Measurements from ENCODE around the gene EPHA3.

DNA sequence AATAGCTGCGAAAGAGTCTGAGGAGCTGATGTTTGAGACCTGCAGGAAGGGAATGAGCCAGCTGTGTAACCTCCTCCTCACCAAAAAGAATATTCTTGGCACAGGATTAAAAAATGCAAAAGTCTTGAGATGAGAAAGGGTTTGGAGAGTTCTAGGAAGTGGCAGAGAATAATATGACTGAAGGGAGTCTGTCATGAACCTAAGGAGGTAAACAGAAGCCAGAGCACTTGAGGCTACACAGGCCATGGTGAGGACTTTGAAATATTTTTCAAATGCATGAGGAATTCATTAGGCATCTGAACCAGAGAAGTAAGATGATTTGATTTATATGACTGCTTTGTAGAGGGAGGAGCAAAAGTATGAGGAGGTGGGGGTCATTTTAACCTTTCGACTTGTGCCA, 347.8 kb downstream of the EPHA3 start:
- no peak for TF ChIP-seq MXI1 (IDR thresholded peaks at IDR 0.05; ENCODE audit: low read depth, low read length)
- no peak for TF ChIP-seq BACH1 (IDR thresholded peaks at IDR 0.05; ENCODE audit: borderline replicate concordance)
- no peak for TF ChIP-seq ZBTB33 (IDR thresholded peaks at IDR 0.05)
- TF ChIP-seq CTCF (IDR thresholded peaks at IDR 0.05 in 2 of 3, conservative IDR thresholded peaks at IDR 0.05 in 1 of 3; ENCODE audit: control insufficient read depth in 2 of 3, extremely low read depth in 1 of 3, insufficient read depth in 1 of 3, low read depth in 3 of 3, low read length in 3 of 3): no peak
- no peak for TF ChIP-seq EP300 (IDR thresholded peaks at IDR 0.05; ENCODE audit: borderline replicate concordance in 1 of 2, control insufficient read depth in 1 of 2, low read depth in 2 of 2, low read length in 2 of 2)
- TF ChIP-seq ETV6 (conservative IDR thresholded peaks at IDR 0.05 in 1 of 2, IDR thresholded peaks at IDR 0.05 in 1 of 2; ENCODE audit: borderline replicate concordance in 1 of 2, low read depth in 1 of 2): no peak
- no peak for TF ChIP-seq SP1 (IDR thresholded peaks at IDR 0.05; ENCODE audit: low read depth, low read length)
- TF ChIP-seq ATF3 (IDR thresholded peaks at IDR 0.05; ENCODE audit: borderline replicate concordance, extremely low read depth, low read depth, low read length): no peak
- TF ChIP-seq TBL1XR1 (IDR thresholded peaks at IDR 0.05; ENCODE audit: low read depth, low read length): no peak

Data from GM12878 (cell line).